Left renal cortex interstitium (tissue), 4 donors: ENCODE results near the gene PLCD3. TPM values are rescaled to one million over a fixed set of nuclear protein-coding genes. Genes with fewer than 3 reads are reported as not detected.

Experiments used
- DNase-seq, 4 donors: peaks; one replicate each; pipeline ENCODE4 v3.0.0-alpha.2; 2013; ENCODE audit warnings: low read depth in 4 of 4, low spot score in 2 of 4, missing footprints in 1 of 4
- polyA plus RNA-seq, 4 donors: library from polyadenylated mRNA; unstranded; fragments of 120-200 nt; gene quantifications; one replicate each; pipeline ENCODE4 v1.2.1, GENCODE V29; 2013; ENCODE audit not compliant: insufficient read length in 4 of 4

The PLCD3 gene
- polyA plus RNA-seq, 4 donors = 21.1 to 38.0 (median 30.0) TPM

DNA sequence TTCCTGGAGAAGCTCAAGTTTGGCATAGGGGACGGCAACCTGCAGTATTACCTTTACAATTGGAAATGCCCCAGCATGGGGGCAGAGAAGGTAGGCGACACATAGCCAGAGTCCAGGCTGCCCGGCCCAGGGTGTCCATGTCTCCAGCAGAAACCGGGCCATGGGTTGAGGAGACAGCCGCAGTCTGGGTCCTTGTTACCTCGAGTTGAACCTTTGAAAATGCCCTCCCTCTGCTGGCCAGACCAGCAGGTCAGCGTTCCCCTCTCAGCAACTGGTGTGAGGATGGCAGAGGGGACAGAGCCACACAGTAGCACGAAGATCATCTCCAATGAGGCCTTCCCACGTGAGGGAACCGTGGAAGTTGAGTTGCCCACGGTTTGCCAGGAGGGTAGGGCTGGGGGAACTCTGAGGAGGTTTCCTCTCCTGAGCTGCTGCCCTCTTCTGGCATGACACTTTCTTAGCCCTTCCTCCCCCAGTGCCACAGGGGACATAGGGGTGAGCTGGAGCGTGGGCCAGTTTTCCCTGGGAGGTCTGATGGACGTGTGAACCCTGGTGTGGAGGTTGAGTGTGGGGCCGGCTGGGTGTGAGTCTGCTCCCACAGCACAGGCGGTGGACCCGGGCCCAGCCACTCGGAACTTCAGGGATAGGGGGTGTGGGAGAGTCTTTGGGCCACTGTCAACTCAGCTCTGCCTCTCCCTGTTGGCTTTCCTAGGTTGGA is 27.2 kb downstream of the PLCD3 start:
- DNase-seq = no peak

DNA sequence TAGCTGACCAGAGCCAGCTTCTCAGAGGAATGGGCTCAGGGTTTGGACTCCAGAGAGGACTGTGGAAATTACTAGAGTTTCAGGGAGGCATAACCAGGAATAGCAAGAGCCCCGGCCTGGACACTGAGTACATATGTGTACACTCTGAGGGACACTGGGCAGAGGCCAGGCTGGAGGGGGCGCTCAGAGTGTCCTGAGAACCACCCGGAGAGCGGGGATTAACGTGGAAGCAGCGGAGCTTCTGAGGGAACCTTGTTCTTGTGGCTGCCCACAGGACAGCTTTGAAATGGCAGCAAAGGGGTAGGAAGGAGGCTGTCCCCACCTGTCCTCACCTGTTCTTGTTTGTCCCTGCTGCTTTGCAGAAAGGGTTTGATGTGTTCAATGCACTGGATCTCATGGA is 27.8 kb downstream of the PLCD3 start:
- DNase-seq = no peak

DNA sequence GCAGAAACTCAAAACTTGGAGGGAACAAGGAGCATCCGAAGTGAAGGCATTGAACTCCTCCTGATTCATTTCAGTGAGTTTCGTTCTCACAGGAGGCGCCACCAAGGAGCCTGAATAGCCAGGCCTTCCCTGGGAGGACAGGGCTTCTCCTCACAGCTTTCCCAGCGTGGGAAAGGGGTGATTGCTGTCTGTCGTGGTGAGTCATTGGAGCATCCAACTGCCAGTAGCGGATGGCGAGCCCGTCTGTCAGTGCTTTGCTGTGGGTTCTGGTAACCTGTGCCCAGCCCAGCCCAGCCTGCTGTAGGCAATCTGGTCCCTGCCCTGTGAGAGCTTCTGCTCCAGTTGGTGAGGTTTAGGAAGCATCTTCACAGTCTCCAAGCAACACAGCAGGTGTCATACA is 28.3 kb downstream of the PLCD3 start:
- DNase-seq = no peak

DNA sequence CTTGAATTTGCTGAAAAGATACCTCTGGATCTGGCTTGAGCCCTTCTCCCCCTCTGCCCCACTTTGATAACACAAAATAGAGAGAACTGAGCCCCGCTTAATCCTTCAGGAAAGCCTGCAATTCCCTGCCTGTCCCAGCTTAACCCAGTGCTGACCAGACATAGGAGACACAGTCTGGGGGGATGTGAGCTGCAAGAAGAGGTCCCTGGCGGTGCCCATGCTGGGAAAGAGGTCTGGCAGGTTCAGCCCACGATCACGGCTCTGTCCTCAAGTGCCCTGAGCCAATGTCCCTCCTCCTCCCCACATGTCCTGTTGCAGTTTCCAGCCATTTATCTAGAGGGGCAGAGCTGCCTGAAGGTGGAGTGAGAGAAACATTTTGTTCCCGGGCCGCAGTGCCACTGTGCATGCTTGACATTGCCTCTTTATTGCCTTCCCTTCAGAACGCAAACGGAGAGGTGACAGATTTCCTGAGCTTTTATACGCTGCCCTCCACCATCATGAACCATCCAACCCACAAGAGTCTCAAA is 29.0 kb downstream of the PLCD3 start:
- no peak for DNase-seq

DNA sequence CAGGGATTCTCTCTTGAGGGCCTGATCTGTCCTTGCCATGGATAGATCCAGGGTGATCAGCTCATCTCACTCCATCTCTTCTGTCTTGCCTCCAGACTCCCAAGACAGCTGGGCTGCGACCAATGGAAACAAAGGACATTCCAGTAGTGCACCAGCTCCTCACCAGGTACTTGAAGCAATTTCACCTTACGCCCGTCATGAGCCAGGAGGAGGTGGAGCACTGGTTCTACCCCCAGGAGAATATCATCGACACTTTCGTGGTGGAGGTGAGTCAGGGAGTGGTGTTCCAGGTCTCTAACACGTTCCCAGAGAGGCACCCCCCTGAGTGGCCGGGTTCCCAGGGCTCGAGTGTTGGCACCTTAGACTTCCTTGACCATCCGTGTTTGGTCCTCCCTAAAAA is 29.5 kb downstream of the PLCD3 start:
- no peak for DNase-seq

DNA sequence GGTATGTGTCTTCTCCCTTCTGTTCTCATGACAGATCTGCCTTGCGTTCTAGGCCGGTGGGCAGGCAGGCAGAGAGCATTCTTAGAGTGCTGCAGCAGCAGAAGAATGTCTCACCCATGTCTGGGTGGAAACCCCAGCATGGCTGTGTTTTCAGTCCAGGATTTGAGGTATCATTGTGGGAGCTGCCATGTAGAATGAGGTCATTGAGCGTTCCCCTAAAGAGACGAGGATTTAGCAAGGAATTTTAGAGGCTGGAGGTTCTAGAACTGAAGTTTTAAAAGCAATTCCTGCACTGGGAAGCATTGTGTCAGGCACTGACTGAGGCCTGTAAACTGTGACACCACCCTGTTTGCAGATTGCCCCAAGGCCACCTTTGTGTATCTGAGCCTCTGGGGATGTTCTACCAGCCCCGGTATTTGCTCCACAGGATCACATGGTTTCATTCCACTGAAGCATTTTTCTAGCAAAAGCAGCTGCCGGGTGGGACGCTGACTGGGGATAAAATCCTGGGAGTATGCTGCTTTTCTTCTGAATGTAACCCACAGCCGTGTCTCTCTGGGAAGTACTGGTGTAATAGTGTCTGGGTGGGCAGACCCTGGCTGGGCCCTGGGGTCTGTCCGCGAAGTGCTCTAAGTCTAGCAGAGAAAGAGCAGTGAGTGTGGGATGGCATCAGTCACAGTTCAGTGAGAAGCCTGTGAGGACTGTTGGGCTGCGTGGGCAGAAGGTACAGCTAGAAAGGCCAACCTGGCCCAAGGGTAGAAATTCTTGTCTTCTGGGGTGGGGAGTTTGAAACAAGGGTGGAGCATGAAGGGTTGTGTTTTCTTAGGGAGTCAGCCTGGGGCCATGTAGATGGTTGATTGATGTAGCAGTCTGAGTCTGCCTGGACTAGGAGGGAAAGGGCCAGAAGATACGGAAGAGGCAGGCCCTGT is 30.2 kb downstream of the PLCD3 start:
- DNase-seq = no peak

DNA sequence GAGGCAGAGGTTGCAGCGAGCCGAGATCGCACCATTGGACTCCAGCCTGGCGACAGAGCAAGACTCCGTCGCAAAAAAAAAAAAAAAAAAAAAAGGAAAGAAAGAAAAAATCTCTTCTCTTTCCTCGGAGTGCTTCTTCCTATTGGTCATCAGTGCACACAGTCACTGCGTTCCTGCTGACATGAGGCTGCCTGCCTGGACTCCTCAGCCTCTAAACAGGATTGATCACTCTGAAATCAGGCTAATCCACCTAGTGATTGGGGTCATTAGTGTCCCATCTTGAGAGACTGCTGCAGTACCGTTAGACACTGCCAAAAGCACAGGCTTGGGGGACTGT is 30.8 kb downstream of the PLCD3 start:
- no peak for DNase-seq

DNA sequence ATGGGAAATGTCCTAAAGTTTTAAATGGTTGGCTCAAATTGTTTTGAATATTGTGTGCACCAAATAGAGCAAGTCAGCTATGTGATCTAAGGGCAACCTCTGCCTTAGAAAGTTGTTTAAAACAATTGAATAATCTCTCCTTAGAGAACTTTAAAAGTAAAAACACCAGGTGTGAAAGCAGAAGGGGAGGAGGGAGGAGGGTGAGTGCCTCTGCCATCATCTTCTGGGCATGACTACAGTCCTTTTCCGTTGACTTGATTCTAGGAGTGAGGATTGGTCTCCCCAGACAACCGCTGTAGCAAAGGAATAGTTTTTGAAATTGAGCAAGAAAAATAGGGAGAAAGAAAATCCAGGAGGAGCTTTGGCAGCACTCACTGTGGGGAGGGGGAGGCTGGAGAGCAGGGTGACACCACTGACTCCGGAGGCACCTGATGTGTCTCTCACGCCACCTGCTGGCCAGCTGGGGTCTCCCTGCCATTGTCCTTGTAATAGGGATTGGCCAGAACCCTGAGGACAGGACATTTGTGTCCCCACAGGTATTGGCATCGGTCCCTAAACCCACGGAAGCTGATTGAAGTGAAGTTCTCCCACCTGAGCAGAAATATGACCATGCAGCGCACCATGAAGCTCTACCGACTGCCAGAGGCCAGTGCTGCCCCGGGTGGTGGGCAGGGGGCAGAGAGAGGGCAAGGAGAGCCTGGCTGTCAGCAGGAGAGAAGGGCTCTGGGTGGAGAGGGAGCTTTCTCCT is 33.3 kb downstream of the PLCD3 start:
- DNase-seq = peak; percentile 7 to 79 (median 57)

DNA sequence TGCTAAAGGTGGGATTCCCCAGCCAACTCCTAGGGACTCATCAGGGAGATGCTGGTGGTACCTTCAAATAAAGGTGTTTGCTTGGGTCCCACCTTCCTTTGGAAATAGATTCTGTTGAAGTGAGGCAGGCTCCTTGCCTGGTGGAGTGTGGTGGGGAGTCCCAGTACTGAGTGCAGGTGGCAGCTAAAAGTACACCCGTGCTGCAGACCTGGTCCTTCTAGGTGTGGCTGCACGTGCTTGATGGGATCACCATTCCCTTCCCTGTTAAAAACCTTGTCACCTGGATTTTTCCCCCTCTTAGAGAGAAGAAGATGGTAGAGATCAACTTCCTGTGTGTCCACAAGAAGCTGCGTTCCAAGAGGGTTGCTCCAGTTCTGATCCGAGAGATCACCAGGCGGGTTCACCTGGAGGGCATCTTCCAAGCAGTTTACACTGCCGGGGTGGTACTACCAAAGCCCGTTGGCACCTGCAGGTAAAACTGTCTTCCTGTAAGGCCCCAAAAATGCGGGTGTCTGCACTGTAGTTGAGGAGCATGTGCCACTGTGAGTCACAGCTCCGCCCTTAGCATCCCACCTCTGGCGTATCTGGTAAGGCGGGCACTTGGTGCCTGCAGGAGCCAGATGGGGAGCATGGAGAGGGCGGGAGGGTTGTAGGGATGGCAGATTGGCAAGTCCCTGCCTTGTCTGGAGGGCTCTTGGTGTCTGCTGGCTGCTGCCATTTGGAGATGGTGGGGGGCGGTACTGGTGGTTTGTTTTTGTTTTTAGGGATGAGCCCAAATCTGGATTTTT is 34.0 kb downstream of the PLCD3 start:
- DNase-seq = no peak

DNA sequence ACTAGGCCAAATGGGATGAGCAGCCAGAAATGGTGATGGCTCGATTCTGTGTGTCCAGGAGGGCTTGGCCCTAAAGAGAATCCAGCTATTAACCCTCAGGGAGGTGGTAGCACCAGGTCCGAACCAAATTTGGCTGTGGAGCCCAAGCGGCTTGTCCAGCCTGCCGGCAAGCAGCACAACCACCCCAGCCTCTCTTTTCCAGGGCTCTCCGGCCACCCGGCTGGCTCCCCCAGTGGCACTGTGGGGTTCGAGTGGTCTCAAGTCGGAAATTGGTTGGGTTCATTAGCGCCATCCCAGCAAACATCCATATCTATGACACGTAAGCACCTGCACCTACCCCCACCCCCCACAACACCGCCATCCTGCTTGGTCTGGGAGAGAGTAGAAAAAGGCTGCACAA is 35.4 kb downstream of the PLCD3 start:
- no peak for DNase-seq

DNA sequence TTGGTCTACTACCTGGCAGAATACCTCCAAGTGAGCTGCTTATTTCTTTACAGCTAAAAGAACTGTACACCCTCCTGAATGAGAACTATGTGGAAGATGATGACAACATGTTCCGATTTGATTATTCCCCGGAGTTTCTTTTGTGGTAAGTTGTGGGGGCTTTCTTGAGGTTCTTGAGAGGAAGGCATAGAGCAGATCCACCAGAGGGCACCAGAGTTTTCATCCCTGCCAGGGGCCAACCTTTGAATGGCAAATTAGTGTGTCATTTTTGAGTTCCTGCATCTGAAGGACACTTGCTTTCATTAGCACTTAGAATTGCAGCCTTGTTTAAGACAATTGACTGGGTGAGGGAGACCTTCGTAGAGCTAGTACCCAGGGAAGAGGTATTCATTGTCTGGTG is 36.2 kb downstream of the PLCD3 start:
- no peak for DNase-seq

DNA sequence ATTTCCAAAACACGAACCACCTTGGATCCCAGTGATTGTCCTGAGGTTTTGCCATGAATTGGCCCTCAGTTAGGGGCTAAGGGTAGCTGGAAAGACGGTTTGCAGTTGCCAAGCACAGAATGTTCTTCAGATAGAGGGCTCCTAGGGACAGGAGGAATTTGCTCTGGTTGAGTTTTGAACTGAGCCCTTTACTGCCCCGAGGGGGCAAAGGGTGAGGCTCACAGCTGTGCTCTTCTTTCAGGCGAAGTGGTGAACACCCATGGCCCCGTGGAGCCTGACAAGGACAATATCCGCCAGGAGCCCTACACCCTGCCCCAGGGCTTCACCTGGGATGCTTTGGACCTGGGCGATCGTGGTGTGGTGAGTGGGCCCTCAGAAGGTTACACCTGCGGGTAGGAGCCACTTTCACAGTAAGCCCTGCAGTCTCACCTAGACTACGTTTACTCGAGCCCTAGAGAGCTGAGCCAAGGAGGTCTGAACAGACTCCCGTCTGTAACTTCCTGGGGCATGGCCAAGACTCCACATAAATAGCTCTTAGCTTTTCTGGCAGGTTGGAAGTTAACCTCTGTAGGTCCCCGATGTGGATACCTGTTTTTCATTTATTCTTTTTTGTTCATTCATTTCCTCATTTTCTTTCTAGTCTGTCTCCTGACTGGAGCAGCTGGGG is 38.7 kb downstream of the PLCD3 start:
- DNase-seq = no peak

DNA sequence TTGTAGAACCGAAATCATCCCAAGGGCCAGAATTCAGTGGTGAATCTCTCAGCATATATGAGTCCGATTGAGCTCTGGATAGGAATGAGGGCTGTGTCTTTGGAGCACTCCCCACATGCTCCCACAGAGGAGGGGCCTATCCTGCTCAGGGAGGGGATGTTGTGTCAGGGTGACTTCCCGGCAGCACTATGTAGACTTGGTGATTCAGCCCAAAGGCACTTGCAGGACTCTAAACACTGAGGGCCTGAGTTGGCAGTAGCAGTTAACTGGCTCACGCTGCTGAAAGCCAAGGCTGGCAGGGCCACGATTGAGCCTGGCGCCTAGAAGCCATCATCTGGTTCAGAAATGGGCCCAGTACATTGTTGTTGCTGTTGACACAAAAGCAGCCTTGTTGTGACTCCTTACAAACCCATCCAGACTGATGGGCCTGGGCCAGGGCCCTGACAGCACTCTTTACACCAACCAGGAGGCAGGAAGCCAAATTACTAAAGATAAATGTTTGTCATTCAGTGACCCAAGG is 39.3 kb downstream of the PLCD3 start:
- no peak for DNase-seq

DNA sequence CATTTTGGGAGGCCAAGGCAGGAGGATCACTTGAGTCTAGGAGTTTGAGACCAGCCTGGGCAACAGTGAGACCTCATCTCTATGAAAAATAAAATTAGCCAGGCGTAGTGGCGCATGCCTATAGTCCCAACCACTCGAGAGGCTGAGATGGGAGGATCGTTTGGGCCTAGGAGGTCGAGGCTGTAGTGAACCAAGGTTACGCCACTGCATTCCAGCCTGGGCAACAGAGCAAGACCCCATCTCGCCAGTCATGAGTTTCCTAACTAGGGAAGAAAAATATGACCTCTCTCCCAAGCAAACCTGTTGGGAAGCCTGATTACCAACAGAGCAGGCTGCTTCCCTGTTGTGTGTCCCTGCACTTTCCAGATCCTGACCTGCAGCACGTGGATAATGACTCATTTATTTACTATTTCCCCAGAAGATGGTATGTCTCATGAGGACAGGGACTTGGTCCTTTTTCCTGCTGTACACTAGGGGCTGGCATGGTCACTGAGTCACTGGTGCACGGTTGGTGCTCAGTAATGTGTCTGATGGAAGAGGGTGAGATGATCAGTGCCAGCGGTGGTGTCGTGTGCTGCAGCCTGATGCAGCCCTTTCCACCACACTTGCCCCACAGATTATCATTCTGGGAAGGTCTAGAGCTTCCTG is 40.4 kb downstream of the PLCD3 start:
- DNase-seq = no peak

DNA sequence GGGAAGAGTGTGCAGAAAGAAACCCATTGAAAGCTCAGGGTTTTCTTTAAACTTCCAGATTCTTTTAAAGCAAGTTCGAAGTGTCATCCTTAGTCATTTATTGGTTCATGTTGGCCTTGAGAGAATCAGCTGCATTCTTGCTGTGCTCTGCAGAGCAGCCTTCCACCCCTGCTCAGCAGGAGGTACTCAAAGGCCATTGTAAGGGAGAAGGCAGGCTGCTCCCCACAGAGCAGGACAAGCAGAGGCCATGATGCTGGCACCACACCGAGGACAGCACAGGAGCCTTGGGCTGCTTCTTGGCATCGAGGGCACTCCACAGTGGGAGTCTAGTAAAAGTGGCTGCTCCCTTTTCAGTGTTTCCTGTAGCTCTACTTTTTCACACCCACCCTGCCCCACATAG is 41.6 kb downstream of the PLCD3 start:
- DNase-seq = no peak

DNA sequence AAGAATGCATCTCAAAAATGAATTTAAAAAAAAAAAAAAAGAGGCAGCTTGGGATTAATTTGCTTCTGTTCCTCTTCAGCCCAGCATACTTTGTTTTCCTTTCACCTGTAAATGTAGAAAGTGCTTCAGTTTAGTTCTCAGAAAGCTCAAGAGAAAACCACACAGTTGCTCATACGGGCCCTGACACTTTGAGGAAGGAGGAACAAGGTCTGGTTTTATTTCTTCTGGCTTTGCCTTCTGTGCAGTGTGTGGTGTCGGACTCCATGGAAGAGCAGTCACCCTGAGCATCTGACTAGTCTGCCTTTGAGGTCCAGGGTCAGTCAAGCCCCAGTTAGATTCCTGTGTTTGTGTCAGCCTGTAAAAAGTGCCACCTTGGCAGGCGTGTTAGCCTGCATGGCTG is 43.6 kb downstream of the PLCD3 start:
- no peak for DNase-seq

DNA sequence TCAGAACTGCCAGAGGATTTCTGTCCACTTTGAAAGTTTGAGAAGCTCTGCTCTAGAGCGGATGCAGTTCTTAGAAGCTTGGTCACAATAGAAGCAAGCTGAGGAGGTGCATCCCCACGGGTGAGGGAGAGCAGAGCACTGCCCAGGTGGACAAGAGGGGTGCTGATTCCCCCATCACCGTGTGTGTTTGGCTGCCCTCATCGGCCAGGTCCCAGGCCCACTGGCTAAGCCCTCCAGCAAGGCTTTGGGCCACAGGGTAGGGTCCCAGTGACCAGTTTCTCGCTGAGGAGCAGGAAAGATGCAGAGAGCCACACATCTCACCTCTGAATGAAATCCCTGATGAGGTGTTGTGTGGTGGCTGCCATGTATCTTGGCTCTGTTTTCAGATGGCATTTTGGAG is 44.3 kb downstream of the PLCD3 start:
- DNase-seq = no peak

DNA sequence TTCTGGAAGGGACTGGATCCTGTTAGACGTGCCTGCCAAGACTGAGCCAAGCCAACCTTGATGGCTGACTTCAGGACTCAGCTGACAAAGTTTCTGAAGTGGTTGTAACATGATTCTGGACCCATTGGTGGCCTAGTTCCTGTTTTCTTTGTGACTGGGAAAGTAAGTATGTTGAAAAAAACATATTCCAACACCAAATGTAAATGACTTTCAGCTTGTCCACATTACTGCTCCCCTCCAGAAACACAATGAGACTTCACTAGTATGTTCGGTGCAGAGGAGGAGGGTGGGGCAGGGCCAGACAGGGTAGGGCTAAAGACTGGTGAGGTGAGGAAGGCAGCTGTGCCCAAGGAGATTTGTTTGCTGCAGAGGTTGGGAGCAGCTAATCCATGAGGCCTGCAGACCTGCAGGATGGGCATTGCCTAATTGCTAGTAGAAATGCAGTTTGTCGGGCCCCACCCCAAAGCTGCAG is 44.8 kb downstream of the PLCD3 start:
- DNase-seq = no peak
